ENCODE results near the gene TIMM50. TPM values are rescaled to one million over a fixed set of nuclear protein-coding genes. Genes with fewer than 3 reads are reported as not detected.

TIMM50 gene
- total RNA-seq (2021) (85.5 and 95.9 TPM in 2 replicates), Bru-seq, nascent RNA (percentile 78 among the genes with signal in this experiment), BruChase-seq, experiment 1, labeled RNA remaining after a 2-hour chase (percentile 70 among the genes with signal in this experiment), BruChase-seq, experiment 2, labeled RNA remaining after a 6-hour chase (percentile 89 among the genes with signal in this experiment)
- long read RNA-seq, transcript TIMM50-201 (11 exons, 1,612 nt): major isoform, 168 of 203 reads
- long read RNA-seq, transcript TIMM50-205 (1 exons, 2,274 nt): minor isoform, 5 of 203 reads
- long read RNA-seq, partial matches to known transcripts: 6 of 203 reads
- long read RNA-seq, other reads (novel, unspliced or antisense): 21 of 203 reads

DNA sequence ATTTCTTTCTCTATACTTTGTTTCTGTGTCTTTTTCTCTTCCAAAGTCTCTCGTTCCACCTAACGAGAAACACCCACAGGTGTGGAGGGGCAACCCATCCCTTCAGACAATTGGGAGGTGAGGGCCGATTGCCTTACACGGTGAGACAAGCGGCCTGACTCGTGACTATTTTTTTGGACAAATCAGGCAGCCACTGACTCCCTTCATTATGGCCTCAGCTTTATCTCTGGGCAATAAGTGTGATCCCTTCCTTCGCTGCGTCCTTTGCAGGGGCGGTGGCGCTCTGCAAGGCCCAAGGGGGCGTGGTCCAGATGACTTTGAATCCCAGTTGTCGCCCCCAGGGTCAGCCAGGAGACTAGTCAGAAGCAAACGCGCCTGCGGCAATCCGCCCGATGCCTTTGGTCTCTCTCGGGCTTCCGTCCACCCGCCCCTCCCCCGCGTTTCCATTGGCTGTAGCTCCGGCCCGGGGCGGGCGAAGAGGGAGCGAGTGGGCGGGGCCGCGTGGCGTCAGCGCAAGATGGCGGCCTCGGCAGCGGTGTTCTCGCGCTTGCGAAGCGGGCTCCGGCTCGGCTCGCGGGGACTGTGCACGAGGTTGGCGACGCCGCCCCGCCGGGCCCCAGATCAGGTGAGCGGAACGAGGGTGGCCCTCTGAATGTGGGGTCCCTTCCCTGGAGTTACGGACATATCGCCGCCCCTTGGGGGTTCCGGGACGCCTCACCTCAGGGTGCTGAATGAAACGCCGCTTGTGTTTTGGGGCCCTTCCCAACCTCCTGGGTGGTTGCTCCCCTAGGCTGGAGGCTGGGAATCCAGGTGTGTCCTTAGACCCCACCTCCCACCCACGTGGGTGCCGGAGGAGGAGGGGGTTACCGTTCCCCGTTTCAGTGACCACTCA lies at the start of gene TIMM50:
Gene TIMM50 (plus strand): TSS at position 502 of the 892 bp plus-strand sequence. CDS start 16 bp downstream, at position 518.
- peak within 1 kb of the TSS; percentile 99 for H3K4me2 ChIP-seq
- ChIA-PET CTCF (interaction anchor here (0.5 to 0.8 kb wide), 4 partner anchors 53 to 190 kb away, joined by 3 to 15 read pairs (median 4); partner anchors contain the start of gene SAMD4B), POLR2A (ENCODE audit: unreplicated experiment) (interaction anchor here (0.6 to 1.0 kb wide), 7 partner anchors 28 to 449 kb away, joined by 3 to 18 read pairs (median 5); partner anchors contain the start of genes RPS16 and SUPT5H)
- H3K4me3 ChIP-seq: peak within 1 kb of the TSS; percentile 99
- BruUV-seq (replicated peaks): TSS peak; percentile 65
- TF ChIP-seq EZH2 (IDR thresholded peaks at IDR 0.05; ENCODE audit: low read depth): no peak
- no peaks in the 10 kb centered on the region for H3K27me3 ChIP-seq (ENCODE audit: insufficient read depth, low read depth)
- H3K27ac ChIP-seq: peak within 1 kb of the TSS; percentile 94
- 0 out of 2 replicates have a peak, but pooled peaks cover 6% of the 10 kb centered on the region for H3K36me3 ChIP-seq (ENCODE audit: low read depth)
- DNase-seq: peak; percentile 88 to 98
- H3K4me1 ChIP-seq (replicated peaks; ENCODE audit: insufficient read depth): peaks cover 13% of the 10 kb centered on the region; the same call in 1 of the 2 replicates
- peaks cover 23% of the 10 kb centered on the region; the same call in 1 of the 2 replicates for H3F3A ChIP-seq (ENCODE audit: insufficient read depth, low read depth)
- peaks cover 23% of the 10 kb centered on the region for H3K79me2 ChIP-seq (ENCODE audit: low read depth)
- peak within 1 kb of the TSS; percentile 97 for H2AFZ ChIP-seq
- intact Hi-C loops (cut with micrococcal nuclease; ENCODE audit: unreplicated experiment): loop anchor here (1.0 to 5.0 kb wide), 2 partner anchors 33 to 68 kb away; partner anchors contain the start of genes PLEKHG2 and SUPT5H
- no peaks in the 10 kb centered on the region for H3K9me2 ChIP-seq (ENCODE audit: insufficient read depth)
- no peaks in the 10 kb centered on the region for H4K20me1 ChIP-seq (ENCODE audit: insufficient read depth)
- no peaks in the 10 kb centered on the region for H3K9me3 ChIP-seq (ENCODE audit: insufficient read depth, low read depth)

DNA sequence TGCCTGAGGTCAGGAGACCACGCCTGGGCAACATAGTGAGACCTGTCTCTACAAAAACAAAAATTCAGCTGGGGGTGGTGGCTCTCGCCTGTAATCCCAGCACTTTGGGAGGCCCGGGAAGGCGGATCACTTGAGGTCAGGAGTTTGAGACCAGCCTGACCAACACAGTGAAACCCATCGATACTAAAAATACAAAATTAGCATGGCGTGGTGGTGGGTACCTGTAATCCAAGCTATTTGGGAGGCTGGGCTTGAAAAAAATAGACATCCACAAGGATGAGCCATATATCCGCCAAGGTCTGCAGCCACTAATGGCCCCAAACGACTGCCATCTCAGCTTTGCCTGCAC lies 48.0 kb upstream of the TIMM50 start:
- Histone ChIP-seq H3K27me3 (ENCODE audit: insufficient read depth, low read depth) (no peaks in the 10 kb centered on the region), H3K4me2 (peak overlapping the region; percentile 96; the same call in 1 of the 2 replicates), H3F3A (ENCODE audit: insufficient read depth, low read depth) (peaks cover 61% of the 10 kb centered on the region), H4K20me1 (ENCODE audit: insufficient read depth) (peaks cover 21% of the 10 kb centered on the region), H2AFZ (no peak overlapping the region), H3K27ac (peak overlapping the region; percentile 97), H3K4me3 (no peak overlapping the region), H3K9me3 (ENCODE audit: insufficient read depth, low read depth) (no peaks in the 10 kb centered on the region), H3K9me2 (ENCODE audit: insufficient read depth) (no peaks in the 10 kb centered on the region), H3K79me2 (ENCODE audit: low read depth) (peaks cover 42% of the 10 kb centered on the region), H3K36me3 (ENCODE audit: low read depth) (peaks cover 32% of the 10 kb centered on the region), H3K4me1 (replicated peaks; ENCODE audit: insufficient read depth) (peaks cover 51% of the 10 kb centered on the region)
- POLR2A ChIA-PET (ENCODE audit: unreplicated experiment): interaction anchor here (0.6 kb wide), 1 partner anchor 86 kb away, joined by 3 read pairs; no protein-coding TSS in a partner anchor
- no peak for DNase-seq
- CTCF ChIA-PET: interaction anchor here (0.6 to 0.8 kb wide), 3 partner anchors 69 to 437 kb away, joined by 3 read pairs; no protein-coding TSS in a partner anchor
- no TSS peak for BruUV-seq (replicated peaks)
- intact Hi-C loops (cut with micrococcal nuclease; ENCODE audit: unreplicated experiment): no loop called here
- TF ChIP-seq, protein P1, sequence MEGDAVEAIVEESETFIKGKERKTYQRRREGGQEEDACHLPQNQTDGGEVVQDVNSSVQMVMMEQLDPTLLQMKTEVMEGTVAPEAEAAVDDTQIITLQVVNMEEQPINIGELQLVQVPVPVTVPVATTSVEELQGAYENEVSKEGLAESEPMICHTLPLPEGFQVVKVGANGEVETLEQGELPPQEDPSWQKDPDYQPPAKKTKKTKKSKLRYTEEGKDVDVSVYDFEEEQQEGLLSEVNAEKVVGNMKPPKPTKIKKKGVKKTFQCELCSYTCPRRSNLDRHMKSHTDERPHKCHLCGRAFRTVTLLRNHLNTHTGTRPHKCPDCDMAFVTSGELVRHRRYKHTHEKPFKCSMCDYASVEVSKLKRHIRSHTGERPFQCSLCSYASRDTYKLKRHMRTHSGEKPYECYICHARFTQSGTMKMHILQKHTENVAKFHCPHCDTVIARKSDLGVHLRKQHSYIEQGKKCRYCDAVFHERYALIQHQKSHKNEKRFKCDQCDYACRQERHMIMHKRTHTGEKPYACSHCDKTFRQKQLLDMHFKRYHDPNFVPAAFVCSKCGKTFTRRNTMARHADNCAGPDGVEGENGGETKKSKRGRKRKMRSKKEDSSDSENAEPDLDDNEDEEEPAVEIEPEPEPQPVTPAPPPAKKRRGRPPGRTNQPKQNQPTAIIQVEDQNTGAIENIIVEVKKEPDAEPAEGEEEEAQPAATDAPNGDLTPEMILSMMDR (conservative IDR thresholded peaks at IDR 0.05): no peak
- TF ChIP-seq EZH2 (IDR thresholded peaks at IDR 0.05; ENCODE audit: low read depth): no peak

DNA sequence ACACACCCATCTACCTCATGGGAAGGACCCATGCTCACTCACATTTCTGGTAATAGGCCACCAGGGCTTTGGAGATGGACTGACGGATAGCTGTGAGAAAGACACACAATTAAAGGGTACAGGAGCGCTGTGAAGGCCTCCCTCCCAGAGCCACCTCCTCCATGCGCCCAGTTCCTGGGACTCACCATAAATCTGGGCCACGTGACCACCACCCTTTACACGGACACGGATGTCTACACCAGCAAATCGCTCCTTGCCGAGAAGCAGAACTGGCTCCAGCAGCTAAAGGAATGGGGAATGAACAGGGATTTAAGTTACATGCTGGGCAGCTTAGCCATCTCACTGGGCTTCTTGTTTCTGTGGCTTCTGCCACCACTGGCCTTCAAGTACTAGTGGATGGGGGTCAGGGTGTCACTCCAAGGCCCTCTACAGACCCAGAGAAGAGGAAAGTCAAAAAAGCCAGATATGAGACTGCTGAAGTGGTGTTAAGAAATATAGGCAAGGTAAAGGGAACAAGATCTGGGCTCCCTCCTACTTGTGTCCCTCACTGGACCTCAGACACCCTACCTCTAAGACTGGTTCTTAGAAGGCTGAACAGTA lies 47.1 kb upstream of the TIMM50 start:
- H3F3A ChIP-seq (ENCODE audit: insufficient read depth, low read depth): peaks cover 70% of the 10 kb centered on the region
- H2AFZ ChIP-seq: no peak overlapping the region
- POLR2A ChIA-PET (ENCODE audit: unreplicated experiment): interaction anchor here (0.6 kb wide), 1 partner anchor 394 kb away, joined by 4 read pairs; no protein-coding TSS in a partner anchor
- H3K4me1 ChIP-seq (replicated peaks; ENCODE audit: insufficient read depth): peaks cover 58% of the 10 kb centered on the region
- H3K9me2 ChIP-seq (ENCODE audit: insufficient read depth): no peaks in the 10 kb centered on the region
- H3K9me3 ChIP-seq (ENCODE audit: insufficient read depth, low read depth): no peaks in the 10 kb centered on the region
- no peaks in the 10 kb centered on the region for H3K27me3 ChIP-seq (ENCODE audit: insufficient read depth, low read depth)
- H3K79me2 ChIP-seq (ENCODE audit: low read depth): peaks cover 42% of the 10 kb centered on the region
- no TSS peak for BruUV-seq (replicated peaks)
- H3K4me2 ChIP-seq: peak overlapping the region; percentile 96
- TF ChIP-seq EZH2 (IDR thresholded peaks at IDR 0.05; ENCODE audit: low read depth): no peak
- TF ChIP-seq, protein P1 (conservative IDR thresholded peaks at IDR 0.05): no peak
- H3K36me3 ChIP-seq (ENCODE audit: low read depth): peaks cover 32% of the 10 kb centered on the region
- CTCF ChIA-PET: no interaction called here
- H3K27ac ChIP-seq: peak overlapping the region; percentile 97
- H3K4me3 ChIP-seq: peak overlapping the region; percentile 91; the same call in 1 of the 2 replicates
- intact Hi-C loops (cut with micrococcal nuclease; ENCODE audit: unreplicated experiment): no loop called here
- H4K20me1 ChIP-seq (ENCODE audit: insufficient read depth): peaks cover 21% of the 10 kb centered on the region
- no peak for DNase-seq

Data from PC-9 (cell line).